ENCODE data around the gene FRMD4B. TPM values are rescaled to one million over a fixed set of nuclear protein-coding genes. Genes with fewer than 3 reads are reported as not detected.

FRMD4B gene
- total and polyA plus RNA-seq, 10 of the 15 experiments (the other 5 are each of a cell fraction or from before 2014, with no cell fraction given) = 3.9 to 11.4 (median 8.0) TPM

DNA sequence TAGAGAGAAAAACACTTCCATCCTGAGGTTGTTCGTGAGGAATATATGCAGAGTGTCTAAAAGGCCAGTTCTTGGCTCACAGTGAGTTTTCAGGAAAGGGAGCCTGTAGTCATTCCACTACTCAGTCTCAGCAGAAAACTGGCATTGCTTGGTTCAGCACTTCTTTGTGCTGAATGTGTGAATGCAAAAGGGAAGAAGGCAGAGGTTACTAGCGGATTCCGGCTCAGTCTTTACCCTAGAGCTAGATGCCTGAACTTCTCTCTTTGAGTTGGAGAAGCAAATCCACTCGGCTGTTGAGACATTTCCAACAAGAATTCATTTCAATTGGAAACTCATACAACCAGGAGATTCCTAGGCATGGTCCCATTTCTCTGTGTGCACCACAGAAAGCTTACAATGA is 23.1 kb upstream of the FRMD4B start (continued):
- no peak for TF ChIP-seq RB1 (IDR thresholded peaks at IDR 0.05; ENCODE audit: borderline replicate concordance)
- TF ChIP-seq, protein P1, sequence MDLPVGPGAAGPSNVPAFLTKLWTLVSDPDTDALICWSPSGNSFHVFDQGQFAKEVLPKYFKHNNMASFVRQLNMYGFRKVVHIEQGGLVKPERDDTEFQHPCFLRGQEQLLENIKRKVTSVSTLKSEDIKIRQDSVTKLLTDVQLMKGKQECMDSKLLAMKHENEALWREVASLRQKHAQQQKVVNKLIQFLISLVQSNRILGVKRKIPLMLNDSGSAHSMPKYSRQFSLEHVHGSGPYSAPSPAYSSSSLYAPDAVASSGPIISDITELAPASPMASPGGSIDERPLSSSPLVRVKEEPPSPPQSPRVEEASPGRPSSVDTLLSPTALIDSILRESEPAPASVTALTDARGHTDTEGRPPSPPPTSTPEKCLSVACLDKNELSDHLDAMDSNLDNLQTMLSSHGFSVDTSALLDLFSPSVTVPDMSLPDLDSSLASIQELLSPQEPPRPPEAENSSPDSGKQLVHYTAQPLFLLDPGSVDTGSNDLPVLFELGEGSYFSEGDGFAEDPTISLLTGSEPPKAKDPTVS (IDR thresholded peaks at IDR 0.05; ENCODE audit: low read depth, low read length) = no peak
- TF ChIP-seq SREBF1 (IDR thresholded peaks at IDR 0.05; ENCODE audit: low read length) = no peak
- TF ChIP-seq RAD51 (IDR thresholded peaks at IDR 0.05) = no peak
- no peak for TF ChIP-seq MEF2A (IDR thresholded peaks at IDR 0.05; ENCODE audit: insufficient read depth, low read depth, low read length)
- TF ChIP-seq POLR2A (IDR thresholded peaks at IDR 0.05; ENCODE audit: low read depth, low read length) = no peak
- TF ChIP-seq NR2C1 (IDR thresholded peaks at IDR 0.05) = no peak
- TF ChIP-seq, protein P2, sequence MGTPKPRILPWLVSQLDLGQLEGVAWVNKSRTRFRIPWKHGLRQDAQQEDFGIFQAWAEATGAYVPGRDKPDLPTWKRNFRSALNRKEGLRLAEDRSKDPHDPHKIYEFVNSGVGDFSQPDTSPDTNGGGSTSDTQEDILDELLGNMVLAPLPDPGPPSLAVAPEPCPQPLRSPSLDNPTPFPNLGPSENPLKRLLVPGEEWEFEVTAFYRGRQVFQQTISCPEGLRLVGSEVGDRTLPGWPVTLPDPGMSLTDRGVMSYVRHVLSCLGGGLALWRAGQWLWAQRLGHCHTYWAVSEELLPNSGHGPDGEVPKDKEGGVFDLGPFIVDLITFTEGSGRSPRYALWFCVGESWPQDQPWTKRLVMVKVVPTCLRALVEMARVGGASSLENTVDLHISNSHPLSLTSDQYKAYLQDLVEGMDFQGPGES (IDR thresholded peaks at IDR 0.05) = no peak
- TF ChIP-seq, protein P3, sequence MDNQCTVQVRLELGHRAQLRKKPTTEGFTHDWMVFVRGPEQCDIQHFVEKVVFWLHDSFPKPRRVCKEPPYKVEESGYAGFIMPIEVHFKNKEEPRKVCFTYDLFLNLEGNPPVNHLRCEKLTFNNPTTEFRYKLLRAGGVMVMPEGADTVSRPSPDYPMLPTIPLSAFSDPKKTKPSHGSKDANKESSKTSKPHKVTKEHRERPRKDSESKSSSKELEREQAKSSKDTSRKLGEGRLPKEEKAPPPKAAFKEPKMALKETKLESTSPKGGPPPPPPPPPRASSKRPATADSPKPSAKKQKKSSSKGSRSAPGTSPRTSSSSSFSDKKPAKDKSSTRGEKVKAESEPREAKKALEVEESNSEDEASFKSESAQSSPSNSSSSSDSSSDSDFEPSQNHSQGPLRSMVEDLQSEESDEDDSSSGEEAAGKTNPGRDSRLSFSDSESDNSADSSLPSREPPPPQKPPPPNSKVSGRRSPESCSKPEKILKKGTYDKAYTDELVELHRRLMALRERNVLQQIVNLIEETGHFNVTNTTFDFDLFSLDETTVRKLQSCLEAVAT (IDR thresholded peaks at IDR 0.05) = no peak
- no peak for TF ChIP-seq PAX5 (IDR thresholded peaks at IDR 0.05; ENCODE audit: borderline replicate concordance, low read depth, low read length)
